ELR (cell line): ENCODE results near the gene ARHGAP29.
"Not testable (repeated sequence)": the region's sequence is repeated elsewhere in the genome, so short reads cannot be mapped to it uniquely, and the experiment has no call there.

Experiments used
- DNase-seq: peaks from one replicate; pipeline ENCODE4 v3.0.0-alpha.2; 2015; ENCODE audit warnings: low read depth

The ARHGAP29 gene

GRCh38 chr1:94165843-94166242, 71.5 kb downstream of the ARHGAP29 start:
- no peak for DNase-seq

GRCh38 chr1:94164885-94165284, 72.5 kb downstream of the ARHGAP29 start:
- DNase-seq: not testable (repeated sequence)

GRCh38 chr1:94164121-94164520, 73.3 kb downstream of the ARHGAP29 start:
- peak; percentile 37 for DNase-seq

GRCh38 chr1:94163249-94163648, 74.1 kb downstream of the ARHGAP29 start:
- DNase-seq: not testable (repeated sequence)

DNA sequence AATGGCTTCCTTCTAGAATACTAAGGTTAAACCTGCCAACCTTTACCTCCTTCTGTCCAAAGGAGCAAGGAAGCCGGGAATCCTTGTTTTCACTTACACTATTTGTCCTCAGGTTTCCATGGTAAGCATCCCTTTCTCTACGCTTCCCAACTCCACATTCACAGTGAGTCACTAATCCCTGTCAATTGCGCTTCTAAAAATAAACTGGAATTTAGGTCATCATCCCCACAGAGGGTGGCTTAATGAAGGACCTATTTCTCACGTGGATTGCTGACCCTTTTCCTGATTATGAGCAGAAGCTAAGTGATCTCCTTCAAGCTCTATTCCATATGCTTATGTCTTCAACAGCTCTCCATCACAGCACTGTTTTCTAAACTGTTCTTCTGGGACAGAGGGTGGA, 76.6 kb downstream of the ARHGAP29 start:
- peak; percentile 74 for DNase-seq

- DNase-seq: no peak
Measured at GRCh38 chr1:94156096-94156625, 81.2 kb downstream of the ARHGAP29 start.

DNA sequence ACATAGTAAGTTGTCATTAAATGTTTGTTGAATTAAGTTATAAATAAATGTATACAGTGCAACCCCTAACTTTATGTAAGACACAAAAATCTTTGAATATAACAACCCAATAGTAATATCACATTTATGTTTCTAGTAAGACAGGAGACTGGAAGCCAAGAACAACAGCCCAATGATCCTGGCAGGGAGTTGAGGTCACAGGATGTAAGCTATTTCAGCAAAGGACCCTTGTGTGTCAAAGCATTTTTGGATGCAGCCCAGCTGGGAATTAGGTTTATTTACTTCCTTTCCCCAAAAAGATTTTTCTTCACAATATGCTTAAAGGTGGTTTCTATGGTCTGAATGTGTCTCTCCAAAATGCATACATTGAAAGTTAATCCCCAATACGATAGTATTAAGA, 82.4 kb downstream of the ARHGAP29 start:
- no peak for DNase-seq

DNA sequence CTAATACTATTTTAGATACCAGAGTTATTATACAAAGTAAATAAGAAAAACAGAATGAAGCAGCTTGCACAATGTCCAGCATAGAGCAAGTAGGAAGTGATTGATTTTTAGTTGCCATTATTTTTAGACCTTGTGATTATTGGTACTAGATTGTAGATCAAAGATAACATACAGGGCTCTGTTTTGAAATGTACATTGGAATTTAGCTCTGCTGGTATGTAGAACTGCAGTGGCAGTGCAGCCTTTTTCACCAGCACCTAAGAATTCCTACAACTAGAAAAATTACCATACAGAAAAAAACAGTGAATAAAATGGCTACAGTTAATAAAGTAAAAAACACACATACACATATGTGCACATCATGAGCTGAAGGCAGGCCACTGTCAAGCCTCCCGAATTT, 84.3 kb downstream of the ARHGAP29 start:
- DNase-seq: no peak

GRCh38 chr1:94149166-94149565, 88.2 kb downstream of the ARHGAP29 start:
- DNase-seq: not testable (repeated sequence)

- no peak for DNase-seq
Measured at GRCh38 chr1:94146273-94146672, 91.1 kb downstream of the ARHGAP29 start.

DNA sequence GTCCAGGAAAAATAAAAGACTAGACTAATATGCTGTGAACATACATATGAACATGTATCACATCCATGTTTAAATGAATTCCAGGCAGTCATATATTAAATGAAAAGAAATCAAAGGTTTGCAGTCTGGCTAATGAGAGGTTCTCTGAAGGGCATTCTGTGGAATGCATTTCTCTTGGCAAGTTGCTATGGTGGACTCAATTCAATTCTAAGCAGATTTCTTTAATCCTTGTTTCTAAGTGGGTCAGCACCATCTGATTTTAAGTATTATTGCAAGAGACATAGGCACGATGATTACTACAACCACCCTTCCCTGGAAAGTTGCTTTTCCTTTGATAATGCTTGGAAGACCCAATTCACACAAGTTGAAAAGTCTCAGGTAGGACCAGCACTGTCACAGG, 92.5 kb downstream of the ARHGAP29 start:
- DNase-seq: no peak

- no peak for DNase-seq
Measured at GRCh38 chr1:94143809-94144176, 93.6 kb downstream of the ARHGAP29 start.

DNA sequence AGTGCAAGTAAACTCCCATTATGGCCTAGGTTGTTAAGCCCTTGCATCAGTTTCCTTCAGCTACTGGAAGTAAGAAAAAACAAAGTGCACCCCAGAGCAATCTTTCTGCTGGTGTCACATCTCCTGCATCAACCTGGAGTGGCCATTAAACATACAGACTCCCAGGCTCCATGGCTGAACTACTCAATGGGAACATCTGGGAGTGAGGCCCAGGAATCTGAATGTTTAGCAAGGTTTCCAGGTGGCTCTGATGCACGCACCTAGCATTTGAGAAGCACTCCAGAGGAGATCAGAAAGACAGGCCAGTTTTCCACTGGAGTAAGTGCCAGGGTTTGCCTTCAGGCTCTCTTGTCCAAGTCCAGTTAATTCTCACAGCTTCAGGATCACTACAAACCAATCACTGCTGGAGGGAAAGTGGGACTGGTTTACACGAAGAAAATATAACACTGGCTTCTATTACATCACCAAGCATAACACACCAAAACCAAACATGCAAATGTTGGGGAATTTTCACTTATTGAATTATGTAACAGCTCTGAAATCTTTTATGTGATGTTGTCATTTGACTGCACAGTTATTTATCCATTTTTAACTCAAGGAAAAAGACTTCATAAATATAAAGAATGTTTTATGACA, 94.1 kb downstream of the ARHGAP29 start:
- no peak for DNase-seq

DNA sequence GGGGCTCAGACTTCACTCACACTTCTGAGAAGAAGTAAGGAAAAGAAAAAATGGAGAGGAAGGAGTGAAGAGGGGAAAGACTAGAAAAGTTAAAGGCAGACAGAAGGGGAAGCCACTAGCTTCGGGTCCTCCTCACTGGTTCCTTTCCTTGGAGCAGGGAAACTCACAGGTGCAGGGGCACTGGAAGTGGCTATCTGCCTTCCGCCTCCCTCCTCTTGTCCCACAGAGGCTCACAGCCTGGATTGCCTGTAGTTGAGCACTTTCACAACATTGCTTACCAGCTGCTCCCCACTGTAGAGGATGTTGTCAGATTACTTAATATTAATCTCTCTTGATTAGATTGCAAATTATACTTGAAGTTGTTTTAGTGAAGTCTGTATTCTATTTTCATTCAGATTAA, 94.8 kb downstream of the ARHGAP29 start:
- DNase-seq: no peak

DNA sequence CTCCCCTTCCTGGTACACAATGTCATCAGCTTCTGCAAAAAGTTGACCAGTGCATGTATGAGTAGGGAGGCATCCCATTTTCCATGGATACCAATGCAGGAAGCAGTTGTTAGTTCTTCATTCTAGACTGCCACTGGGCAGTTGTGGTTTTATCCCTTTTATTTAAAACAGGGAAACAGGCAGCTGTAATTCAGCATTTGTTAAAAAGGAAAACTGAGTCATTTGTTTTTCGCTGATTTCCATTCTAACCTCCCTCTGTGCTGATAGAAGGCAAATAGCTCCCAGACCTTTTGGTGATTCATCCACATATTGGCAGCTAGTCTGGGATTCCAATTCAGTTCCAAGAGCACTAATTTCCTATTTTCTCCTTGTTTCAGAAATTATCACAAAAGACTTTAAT, 95.4 kb downstream of the ARHGAP29 start:
- DNase-seq: peak; percentile 68

DNA sequence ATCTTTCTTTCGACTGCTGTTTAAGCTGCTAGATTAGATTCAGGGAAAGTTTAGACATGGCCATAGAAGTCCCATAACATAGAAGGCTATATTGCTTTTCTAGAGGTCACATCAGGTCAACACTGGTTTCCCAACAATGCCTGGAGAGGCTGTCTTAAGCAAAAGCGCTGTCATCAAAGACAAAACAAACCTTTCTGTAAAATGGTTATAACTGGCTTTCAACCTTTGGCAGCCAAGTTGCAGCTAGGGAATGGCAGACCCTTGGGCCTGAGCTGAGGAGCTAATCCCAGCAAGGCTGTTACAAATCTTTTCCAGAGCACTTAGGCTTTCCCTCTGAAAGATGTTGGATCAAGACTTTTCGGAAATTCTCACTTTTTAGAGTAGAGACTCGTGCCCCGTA, 105.3 kb downstream of the ARHGAP29 start:
- DNase-seq: no peak

GRCh38 chr1:94130851-94131595, 106.4 kb downstream of the ARHGAP29 start:
- peak; percentile 70 for DNase-seq

- DNase-seq: no peak
Measured at GRCh38 chr1:94126651-94127050, 110.7 kb downstream of the ARHGAP29 start.

- no peak for DNase-seq
Measured at GRCh38 chr1:94125551-94126514, 111.6 kb downstream of the ARHGAP29 start.

DNA sequence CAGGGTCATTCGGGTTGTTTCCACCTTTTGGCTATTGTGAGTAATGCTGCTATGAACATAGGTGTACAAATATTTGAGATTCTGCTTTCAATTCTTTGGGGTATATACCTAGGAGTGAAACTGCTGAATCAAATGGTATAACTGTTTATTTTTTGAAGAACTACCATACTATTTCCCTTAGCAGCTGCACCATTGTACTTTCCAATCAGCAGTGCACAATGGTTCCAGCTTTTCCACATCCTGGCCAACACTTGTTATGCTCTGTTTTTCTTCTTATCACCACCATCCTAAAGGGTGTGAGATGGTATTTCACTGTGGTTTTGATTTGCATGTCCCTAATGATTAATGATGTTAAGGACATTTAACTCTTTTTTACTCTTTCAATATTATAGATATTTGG, 112.8 kb downstream of the ARHGAP29 start:
- DNase-seq: no peak

- DNase-seq: peak; percentile 27
Measured at GRCh38 chr1:94122201-94122970, 115.0 kb downstream of the ARHGAP29 start.
